Mucosa of descending colon (tissue), 3 donors: ENCODE measurements around the gene JPH4. TPM values are rescaled to one million over a fixed set of nuclear protein-coding genes. Genes with fewer than 3 reads are reported as not detected.

Source experiments
- ATAC-seq: fragments of 200-7000 bp; cut with Tn5 transposase; one replicate; pipeline ENCODE4 v1.9.1; 2020; ENCODE audit warnings: mild to moderate bottlenecking, moderate library complexity
- DNase-seq, 3 donors: peaks; one replicate each; pipeline ENCODE4 v3.0.0-alpha.2; 2020
- H3K36me3 ChIP-seq: fragments of 200-600 bp; one replicate; pipeline ENCODE4 v1.8.0; 2021; ENCODE audit warnings: low read depth, mild to moderate bottlenecking
- H3K4me1 ChIP-seq: fragments of 200-600 bp; one replicate; pipeline ENCODE4 v1.8.0; 2021; ENCODE audit warnings: low read depth, mild to moderate bottlenecking
- H3K4me3 ChIP-seq: fragments of 200-600 bp; one replicate; pipeline ENCODE4 v1.8.0; 2021; ENCODE audit warnings: mild to moderate bottlenecking
- H3K9me3 ChIP-seq: fragments of 200-600 bp; one replicate; pipeline ENCODE4 v1.8.0; 2021; ENCODE audit warnings: mild to moderate bottlenecking
- CTCF ChIP-seq: fragments of 200-600 bp; IDR thresholded peaks from one replicate; pipeline ENCODE4 v1.8.0; 2022; ENCODE audit warnings: antibody characterized with exemption, mild to moderate bottlenecking
- intact Hi-C, 2 donors: fragments of 100-400 bp; cut with DNase I in 1 of 2; cut with micrococcal nuclease in 1 of 2; formaldehyde crosslinking; loops; one replicate each; pipeline versions ENCODE4 v1.11.0 to v1.11.1; 2022; cut with DNase I, micrococcal nuclease
- total RNA-seq, 3 donors: library from RNA; stranded (reverse); fragmentation: NEBNext Ultra II Directional in 2 of 3; extraction: Animal tissue kit (Norgen Biotek cat#: 25700) in 2 of 3; gene quantifications; one replicate each; pipeline versions ENCODE4 v1.2.1 to v1.2.4, GENCODE V29; 2021 to 2023
- donor health status: DM: no; HTN: no; CAD: no; lungs with moderate emphysema.
- donor health status: DM: no; HTN: no; CAD: no.
- donor health status: DM: no; HTN: yes; CAD: no.

JPH4 gene
- total RNA-seq, 3 donors from 2014 or later = 0.26 to 3.7 (median 0.87) TPM

GRCh38 chr14:23524954-23525353 lies 53.6 kb downstream of the JPH4 start:
- H3K4me1 ChIP-seq = no peaks in the 10 kb centered on the region
- intact Hi-C loops = no loop called here
- no peak overlapping the region for H3K4me3 ChIP-seq
- no peaks in the 10 kb centered on the region for H3K9me3 ChIP-seq
- no peak for TF ChIP-seq CTCF
- DNase-seq (no peak), ATAC-seq (no peak)
- no peaks in the 10 kb centered on the region for H3K36me3 ChIP-seq

DNA sequence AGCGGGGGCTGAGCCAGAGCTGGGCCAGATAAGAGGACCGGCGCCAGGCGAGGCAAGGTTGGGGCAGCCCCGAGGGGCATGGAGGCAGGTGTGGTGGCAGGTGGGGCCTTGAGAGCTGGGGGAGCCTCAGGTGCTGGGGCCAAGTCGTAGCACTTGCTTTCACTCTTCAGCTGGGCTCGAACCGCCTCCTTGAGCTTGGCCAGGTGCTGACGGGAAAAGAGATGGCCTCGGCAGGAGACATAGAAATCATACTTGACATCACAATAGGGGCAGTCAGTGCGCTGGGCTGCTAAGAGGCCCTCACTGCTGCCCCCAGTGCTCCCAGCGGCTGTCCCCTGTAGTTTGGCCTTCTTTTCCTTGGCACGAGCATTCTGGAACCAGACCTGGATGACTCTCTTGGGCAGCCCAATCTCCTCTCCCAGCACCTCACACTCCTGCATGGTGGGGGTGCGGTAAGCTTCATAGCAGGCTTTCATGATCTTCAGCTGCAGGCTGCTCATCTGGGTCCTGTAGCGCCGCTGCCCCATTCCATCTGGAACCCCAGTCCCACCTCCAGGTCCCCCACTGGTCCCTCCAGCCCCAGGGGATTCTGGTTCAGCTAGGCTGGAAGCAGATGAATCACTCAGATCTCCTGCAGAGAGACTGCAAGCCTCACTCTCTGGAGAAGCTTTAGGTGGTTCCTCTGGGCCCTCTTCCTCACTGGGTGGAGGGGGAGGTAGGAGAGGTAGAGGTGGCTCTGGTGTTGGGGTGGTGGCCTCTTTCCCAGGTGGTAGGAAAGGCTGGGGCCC lies 55.2 kb downstream of the JPH4 start:
- intact Hi-C loops = no loop called here
- ATAC-seq (no peak), DNase-seq (no peak)
- no peak for TF ChIP-seq CTCF
- no peaks in the 10 kb centered on the region for H3K9me3 ChIP-seq
- no peak overlapping the region for H3K4me3 ChIP-seq
- H3K4me1 ChIP-seq = no peaks in the 10 kb centered on the region
- H3K36me3 ChIP-seq = no peaks in the 10 kb centered on the region

DNA sequence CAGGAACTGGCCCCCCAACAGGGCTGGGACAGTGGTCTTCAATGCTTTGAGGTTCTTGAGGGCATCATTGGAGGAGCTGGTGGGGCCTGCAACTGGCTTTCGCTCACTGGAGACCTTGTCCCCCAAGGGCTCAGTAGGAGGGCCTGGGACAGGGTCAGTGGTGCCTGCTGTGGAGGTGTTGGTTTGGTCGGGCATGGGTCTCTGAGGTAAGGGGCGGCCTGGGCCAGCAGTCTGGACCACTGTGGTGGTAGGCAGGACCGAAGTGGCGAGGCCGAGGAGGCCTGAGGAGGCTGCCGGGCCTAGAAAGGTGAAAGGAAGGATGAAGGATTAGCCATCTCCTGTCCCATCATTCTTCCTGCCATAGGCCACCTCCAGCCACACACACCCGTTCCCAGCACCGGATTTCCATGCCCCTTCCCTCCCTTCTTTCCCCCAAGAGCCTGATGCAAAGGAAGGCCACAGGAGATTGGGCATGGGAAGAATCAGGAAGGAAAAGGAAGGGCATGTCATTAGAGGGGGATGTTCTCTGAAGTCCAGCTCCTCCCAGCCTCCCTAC lies 55.9 kb downstream of the JPH4 start:
- DNase-seq (no peak), ATAC-seq (no peak)
- Histone ChIP-seq H3K36me3 (no peaks in the 10 kb centered on the region), H3K4me1 (no peaks in the 10 kb centered on the region), H3K9me3 (no peaks in the 10 kb centered on the region), H3K4me3 (no peak overlapping the region)
- intact Hi-C loops = no loop called here
- no peak for TF ChIP-seq CTCF

DNA sequence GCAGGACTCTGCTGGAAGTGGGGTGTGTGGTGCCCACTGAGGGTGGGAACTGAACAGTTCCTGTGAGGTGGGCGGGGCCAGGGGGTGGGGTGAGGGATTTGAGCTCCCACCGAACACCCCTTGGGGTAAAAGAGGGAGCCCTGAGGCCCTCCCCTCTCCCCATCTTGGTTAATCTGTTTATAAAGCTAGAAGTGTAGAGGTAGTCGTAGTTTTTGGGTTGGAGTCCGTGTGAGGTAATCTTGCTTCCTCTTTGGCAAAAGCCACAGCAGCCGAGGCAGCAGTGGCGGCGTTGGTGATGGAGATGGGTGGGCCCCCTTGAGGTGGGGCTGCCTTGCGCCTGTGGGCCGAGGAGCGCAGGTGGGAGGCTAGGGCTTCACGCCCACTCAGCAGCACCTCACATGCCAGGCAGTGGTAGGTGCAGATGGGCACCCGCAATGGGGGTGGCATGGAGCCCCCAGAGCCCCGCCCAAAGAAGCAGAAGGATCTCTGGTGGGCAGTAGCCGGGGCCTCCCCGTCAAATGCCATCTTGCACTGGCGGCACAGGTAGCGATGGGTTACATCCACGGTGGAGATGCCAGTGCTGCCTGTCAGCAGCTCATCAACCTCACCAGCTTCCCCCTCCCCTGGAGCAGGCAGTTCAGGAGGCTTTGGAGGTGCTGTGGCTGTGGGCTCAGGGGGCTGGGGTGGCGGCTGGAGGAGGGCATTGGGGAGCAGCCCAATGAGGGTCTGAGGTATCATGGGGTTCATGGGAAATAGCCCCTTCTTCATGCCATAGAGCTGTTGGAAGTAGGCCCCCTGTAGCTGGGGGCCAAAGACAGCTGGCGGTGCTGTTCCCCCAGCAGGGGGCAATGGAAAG lies 56.6 kb downstream of the JPH4 start:
- Histone ChIP-seq H3K4me3 (no peak overlapping the region), H3K36me3 (no peaks in the 10 kb centered on the region), H3K9me3 (no peaks in the 10 kb centered on the region), H3K4me1 (no peaks in the 10 kb centered on the region)
- intact Hi-C loops = no loop called here
- no peak for TF ChIP-seq CTCF
- no peak for DNase-seq
- no peak for ATAC-seq

- DNase-seq (no peak), ATAC-seq (no peak)
Measured at GRCh38 chr14:23520899-23521533, 57.6 kb downstream of the JPH4 start.

More at GRCh38 chr14:23520899-23521533, 57.6 kb downstream of the JPH4 start:
- no peak for TF ChIP-seq CTCF
- Histone ChIP-seq H3K9me3 (no peaks in the 10 kb centered on the region), H3K4me1 (no peaks in the 10 kb centered on the region), H3K4me3 (no peak overlapping the region), H3K36me3 (no peaks in the 10 kb centered on the region)
- intact Hi-C loops = no loop called here
